Stimulated activated CD8-positive, alpha-beta memory T cell treated with anti-CD3 and anti-CD28 coated beads, Interleukin-7, amount 100 ng/mL, for 1 hour (primary cell): ENCODE results near the gene TNMD.

Experiments
- DNase-seq, 2 donors: peaks; one replicate each; pipeline ENCODE4 v3.0.0-alpha.2; 2020; ENCODE audit warnings: low read depth in 2 of 2

Gene TNMD

GRCh38 chrX:100643956-100644860 is 59.5 kb downstream of the TNMD start, which contains the start of gene SRPX2:
TSS of gene SRPX2 (plus strand) at chrX:100644199. CDS start at chrX:100646323, 2,124 bp downstream.
- DNase-seq, result no peak

- DNase-seq, result no peak
Observed at GRCh38 chrX:100645106-100645505, 60.4 kb downstream of the TNMD start.

- no peak for DNase-seq
Observed at GRCh38 chrX:100647095-100647494, 62.4 kb downstream of the TNMD start.

- no peak for DNase-seq
Observed at GRCh38 chrX:100647739-100648138, 63.0 kb downstream of the TNMD start.

- DNase-seq, result no peak
Observed at GRCh38 chrX:100648458-100649417, 64.0 kb downstream of the TNMD start.
